Measurements from ENCODE around the gene MMP25.

The MMP25 gene

GRCh38 chr16:3035289-3035971 lies 10.9 kb upstream of the MMP25 start:
- H3K27ac ChIP-seq (ENCODE audit: poor library complexity, severe bottlenecking), result no peak overlapping the region
- no peak overlapping the region for H3K4me3 ChIP-seq (ENCODE audit: severe bottlenecking)
- no peak for DNase-seq (ENCODE audit: low spot score)
- no peaks in the 10 kb centered on the region for H3K9me3 ChIP-seq (ENCODE audit: severe bottlenecking)
- no peaks in the 10 kb centered on the region for H3K4me1 ChIP-seq (ENCODE audit: insufficient read depth, poor library complexity, severe bottlenecking)
- no peak for ATAC-seq (ENCODE audit: low read depth)
- peaks cover 34% of the 10 kb centered on the region for H3K27me3 ChIP-seq (ENCODE audit: insufficient read depth, poor library complexity, severe bottlenecking)
- no peaks in the 10 kb centered on the region for H3K36me3 ChIP-seq (ENCODE audit: low read depth)
- TF ChIP-seq, protein P1, sequence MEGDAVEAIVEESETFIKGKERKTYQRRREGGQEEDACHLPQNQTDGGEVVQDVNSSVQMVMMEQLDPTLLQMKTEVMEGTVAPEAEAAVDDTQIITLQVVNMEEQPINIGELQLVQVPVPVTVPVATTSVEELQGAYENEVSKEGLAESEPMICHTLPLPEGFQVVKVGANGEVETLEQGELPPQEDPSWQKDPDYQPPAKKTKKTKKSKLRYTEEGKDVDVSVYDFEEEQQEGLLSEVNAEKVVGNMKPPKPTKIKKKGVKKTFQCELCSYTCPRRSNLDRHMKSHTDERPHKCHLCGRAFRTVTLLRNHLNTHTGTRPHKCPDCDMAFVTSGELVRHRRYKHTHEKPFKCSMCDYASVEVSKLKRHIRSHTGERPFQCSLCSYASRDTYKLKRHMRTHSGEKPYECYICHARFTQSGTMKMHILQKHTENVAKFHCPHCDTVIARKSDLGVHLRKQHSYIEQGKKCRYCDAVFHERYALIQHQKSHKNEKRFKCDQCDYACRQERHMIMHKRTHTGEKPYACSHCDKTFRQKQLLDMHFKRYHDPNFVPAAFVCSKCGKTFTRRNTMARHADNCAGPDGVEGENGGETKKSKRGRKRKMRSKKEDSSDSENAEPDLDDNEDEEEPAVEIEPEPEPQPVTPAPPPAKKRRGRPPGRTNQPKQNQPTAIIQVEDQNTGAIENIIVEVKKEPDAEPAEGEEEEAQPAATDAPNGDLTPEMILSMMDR (IDR thresholded peaks at IDR 0.05; ENCODE audit: poor library complexity, severe bottlenecking), result no peak

DNA sequence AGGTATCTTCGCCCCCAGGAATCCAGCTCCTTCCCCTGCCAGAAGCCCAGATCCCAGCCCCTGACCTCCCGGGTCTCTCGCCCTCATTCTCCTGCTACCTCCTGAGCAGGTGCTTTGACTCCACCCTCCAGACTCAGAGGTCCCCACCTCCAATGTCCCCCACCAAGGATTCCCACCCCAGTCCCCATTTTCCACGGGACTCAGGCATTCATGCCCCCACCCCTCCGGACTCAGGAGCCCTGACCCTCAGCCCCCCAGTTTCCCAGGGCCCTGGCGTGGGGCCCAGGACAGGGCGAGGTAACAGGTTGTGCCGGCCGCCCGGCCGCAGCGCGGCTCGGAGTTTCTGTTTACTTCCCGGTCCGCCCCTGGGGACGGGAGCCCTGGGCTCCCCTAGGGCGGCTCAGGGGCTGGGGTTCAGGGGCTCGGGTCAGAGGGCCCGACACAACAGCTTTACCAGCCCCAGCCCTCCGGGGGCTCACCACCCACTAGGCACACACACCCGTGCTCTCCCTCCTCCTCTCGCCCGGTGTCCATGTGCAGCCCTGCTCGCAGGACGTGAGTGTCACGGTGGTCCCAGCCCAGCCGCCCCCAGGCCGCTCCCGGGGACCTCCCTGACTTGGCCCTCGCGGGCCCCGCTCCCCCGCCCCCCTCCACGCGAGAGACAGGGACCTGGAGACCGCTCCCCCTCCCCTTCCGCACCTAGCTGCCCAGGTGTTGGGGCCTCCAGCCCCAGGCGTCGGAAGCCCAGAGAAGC lies 10.2 kb upstream of the MMP25 start:
- ATAC-seq (ENCODE audit: low read depth) (no peak), DNase-seq (ENCODE audit: low spot score) (no peak)
- peaks cover 34% of the 10 kb centered on the region for H3K27me3 ChIP-seq (ENCODE audit: insufficient read depth, poor library complexity, severe bottlenecking)
- H3K4me3 ChIP-seq (ENCODE audit: severe bottlenecking), result peak overlapping the region; percentile 24
- no peak overlapping the region for H3K27ac ChIP-seq (ENCODE audit: poor library complexity, severe bottlenecking)
- no peaks in the 10 kb centered on the region for H3K9me3 ChIP-seq (ENCODE audit: severe bottlenecking)
- H3K36me3 ChIP-seq (ENCODE audit: low read depth), result no peaks in the 10 kb centered on the region
- TF ChIP-seq, protein P1 (IDR thresholded peaks at IDR 0.05; ENCODE audit: poor library complexity, severe bottlenecking), result no peak
- no peaks in the 10 kb centered on the region for H3K4me1 ChIP-seq (ENCODE audit: insufficient read depth, poor library complexity, severe bottlenecking)

- DNase-seq (ENCODE audit: low spot score), result no peak
- ATAC-seq (ENCODE audit: low read depth), result peak; percentile 15; the same call in 1 of the 3 replicates
- H3K27ac ChIP-seq (ENCODE audit: poor library complexity, severe bottlenecking), result no peak within 1 kb of the TSS
- H3K27me3 ChIP-seq (ENCODE audit: insufficient read depth, poor library complexity, severe bottlenecking), result peaks cover 33% of the 10 kb centered on the region
- TF ChIP-seq, protein P1 (IDR thresholded peaks at IDR 0.05; ENCODE audit: poor library complexity, severe bottlenecking), result no peak
- peak within 1 kb of the TSS; percentile 24 for H3K4me3 ChIP-seq (ENCODE audit: severe bottlenecking)
- no peaks in the 10 kb centered on the region for H3K9me3 ChIP-seq (ENCODE audit: severe bottlenecking)
- no peaks in the 10 kb centered on the region for H3K36me3 ChIP-seq (ENCODE audit: low read depth)
- H3K4me1 ChIP-seq (ENCODE audit: insufficient read depth, poor library complexity, severe bottlenecking), result no peaks in the 10 kb centered on the region
Observed at GRCh38 chr16:3036726-3037315, 9.5 kb upstream of the MMP25 start, which contains the start of gene BICDL2. Gene BICDL2 (minus strand): TSS chr16:3036944. CDS start chr16:3035496, 1,448 bp downstream.

DNA sequence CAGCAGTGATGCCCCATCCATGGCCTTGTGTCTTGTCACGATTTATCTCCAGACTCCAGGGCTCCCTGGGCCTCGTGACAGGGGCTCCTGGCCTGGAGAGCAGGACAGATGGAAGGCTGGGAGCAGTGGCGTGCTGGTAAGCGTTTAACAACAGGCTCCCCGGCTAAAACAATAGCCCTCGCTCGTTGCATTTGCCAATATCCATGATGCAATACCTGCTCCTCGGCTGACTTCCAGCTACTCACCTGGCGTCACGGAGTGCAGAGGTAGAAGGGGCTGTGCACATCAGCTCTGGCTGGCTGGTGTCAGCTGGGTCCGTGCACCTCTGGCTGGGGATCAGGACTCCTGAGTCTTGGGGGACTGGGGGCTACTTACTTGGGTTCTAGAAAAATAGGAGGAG lies 8.1 kb upstream of the MMP25 start:
- Histone ChIP-seq H3K4me3 (ENCODE audit: severe bottlenecking) (no peak overlapping the region), H3K9me3 (ENCODE audit: severe bottlenecking) (no peaks in the 10 kb centered on the region), H3K36me3 (ENCODE audit: low read depth) (no peaks in the 10 kb centered on the region), H3K27me3 (ENCODE audit: insufficient read depth, poor library complexity, severe bottlenecking) (peaks cover 29% of the 10 kb centered on the region), H3K27ac (ENCODE audit: poor library complexity, severe bottlenecking) (no peak overlapping the region), H3K4me1 (ENCODE audit: insufficient read depth, poor library complexity, severe bottlenecking) (no peaks in the 10 kb centered on the region)
- TF ChIP-seq, protein P1 (IDR thresholded peaks at IDR 0.05; ENCODE audit: poor library complexity, severe bottlenecking), result no peak
- DNase-seq (ENCODE audit: low spot score), result no peak
- peak; percentile 66 for ATAC-seq (ENCODE audit: low read depth)

All from RWPE2 (cell line).